SK-N-SH treated with all-trans-retinoic acid at 6 μM for 48 hours (cell line): Measurements from ENCODE around the gene TMEM132D.

Experiments
- ATAC-seq: fragments of 200-7000 bp; cut with Tn5 transposase; 3 replicates; pipeline ENCODE4 v1.9.1; 2020; ENCODE audit warnings: mild to moderate bottlenecking, moderate library complexity
- ARNTL ChIP-seq: fragments of 450-650 bp; formaldehyde crosslinking; IDR thresholded peaks from 2 replicates; pipeline ENCODE4 v1.5.0; 2020; ENCODE audit warnings: low read depth, mild to moderate bottlenecking, moderate library complexity, borderline replicate concordance
- BACH2 ChIP-seq: fragments of 250-450 bp; sonication (Bioruptor Pico); IDR thresholded peaks from 2 replicates; pipeline ENCODE4 v1.9.0; 2021; ENCODE audit warnings: mild to moderate bottlenecking, borderline replicate concordance
- CREB5 ChIP-seq: fragments of 250-450 bp; sonication (Bioruptor Pico); IDR thresholded peaks from 2 replicates; pipeline ENCODE4 v1.5.1; 2020; ENCODE audit warnings: low read depth, mild to moderate bottlenecking, moderate library complexity
- CSDC2 ChIP-seq: fragments of 250-450 bp; sonication (Bioruptor Pico); IDR thresholded peaks from 2 replicates; pipeline ENCODE4 v1.5.0; 2020; ENCODE audit warnings: mild to moderate bottlenecking, moderate library complexity
- CSRNP3 ChIP-seq: fragments of 250-450 bp; sonication (Bioruptor Pico); IDR thresholded peaks from 2 replicates; pipeline ENCODE4 v1.5.1; 2021; ENCODE audit warnings: mild to moderate bottlenecking, moderate library complexity
- ESRRG ChIP-seq: fragments of 250-450 bp; sonication (Bioruptor Pico); IDR thresholded peaks from 2 replicates; pipeline ENCODE4 v1.6.1; 2021; ENCODE audit warnings: mild to moderate bottlenecking
- GLIS3 ChIP-seq: fragments of 250-450 bp; sonication (Bioruptor Pico); IDR thresholded peaks from 2 replicates; pipeline ENCODE4 v1.5.0; 2020; ENCODE audit warnings: mild to moderate bottlenecking, moderate library complexity
- ISL1 ChIP-seq: fragments of 250-450 bp; sonication (Bioruptor Pico); IDR thresholded peaks from 2 replicates; pipeline ENCODE4 v2.1.2; 2022; ENCODE audit warnings: mild to moderate bottlenecking, moderate library complexity
- OSR1 ChIP-seq: fragments of 250-450 bp; sonication (Bioruptor Pico); IDR thresholded peaks from 2 replicates; pipeline ENCODE4 v1.8.0; 2022; ENCODE audit warnings: moderate library complexity, mild to moderate bottlenecking, inconsistent platforms
- PATZ1 ChIP-seq: fragments of 250-450 bp; sonication (Bioruptor Pico); IDR thresholded peaks from 2 replicates; pipeline ENCODE4 v1.8.0; 2020; ENCODE audit warnings: mild to moderate bottlenecking, moderate library complexity, borderline replicate concordance
- POU6F1 ChIP-seq: fragments of 250-450 bp; sonication (Bioruptor Pico); IDR thresholded peaks from 2 replicates; pipeline ENCODE4 v1.8.0; 2021; ENCODE audit warnings: low read depth, mild to moderate bottlenecking, moderate library complexity, borderline replicate concordance
- PPARA ChIP-seq: fragments of 250-450 bp; sonication (Bioruptor Pico); IDR thresholded peaks from 2 replicates; pipeline ENCODE4 v1.5.0; 2020; ENCODE audit warnings: mild to moderate bottlenecking, borderline replicate concordance
- RARB ChIP-seq: fragments of 250-450 bp; sonication (Bioruptor Pico); IDR thresholded peaks from 2 replicates; pipeline ENCODE4 v1.8.0; 2021; ENCODE audit warnings: mild to moderate bottlenecking, moderate library complexity
- SNAI2 ChIP-seq: fragments of 250-450 bp; sonication (Bioruptor Pico); IDR thresholded peaks from 2 replicates; pipeline ENCODE4 v1.5.0; 2020; ENCODE audit warnings: mild to moderate bottlenecking, moderate library complexity
- TCF4 ChIP-seq: fragments of 250-450 bp; sonication (Bioruptor Pico); IDR thresholded peaks from 2 replicates; pipeline ENCODE4 v1.8.0; 2021; ENCODE audit warnings: mild to moderate bottlenecking, moderate library complexity, borderline replicate concordance
- TOX ChIP-seq: fragments of 250-450 bp; sonication (Bioruptor Pico); IDR thresholded peaks from 2 replicates; pipeline ENCODE4 v1.8.0; 2021; ENCODE audit warnings: mild to moderate bottlenecking, moderate library complexity, borderline replicate concordance
- TSHZ2 ChIP-seq: fragments of 250-450 bp; sonication (Bioruptor Pico); IDR thresholded peaks from 2 replicates; pipeline ENCODE4 v1.5.0; 2020; ENCODE audit warnings: mild to moderate bottlenecking, moderate library complexity
- ZFP3 ChIP-seq: fragments of 250-450 bp; sonication (Bioruptor Pico); IDR thresholded peaks from 2 replicates; pipeline ENCODE4 v1.5.0; 2020; ENCODE audit warnings: mild to moderate bottlenecking, moderate library complexity
- ZFP30 ChIP-seq: fragments of 450-650 bp; formaldehyde crosslinking; IDR thresholded peaks from 2 replicates; pipeline ENCODE4 v1.5.0; 2022; ENCODE audit warnings: mild to moderate bottlenecking, moderate library complexity
- ZNF8 ChIP-seq: fragments of 450-650 bp; formaldehyde crosslinking; IDR thresholded peaks from 2 replicates; pipeline ENCODE4 v1.5.0; 2020; ENCODE audit warnings: mild to moderate bottlenecking, moderate library complexity

The TMEM132D gene

GRCh38 chr12:129226005-129226404 lies 677.8 kb downstream of the TMEM132D start:
- TF ChIP-seq OSR1 (no peak), ZFP30 (CRISPR knock-in tag) (no peak)
- no peak for ATAC-seq

- ATAC-seq: no peak
- no peak for TF ChIP-seq CSRNP3 (CRISPR knock-in tag)
- TF ChIP-seq ESRRG (CRISPR knock-in tag): no peak
- TF ChIP-seq BACH2: no peak
- TF ChIP-seq ISL1: no peak
- TF ChIP-seq CSDC2 (CRISPR knock-in tag): no peak
- TF ChIP-seq POU6F1 (CRISPR knock-in tag): no peak
- TF ChIP-seq OSR1: no peak
- TF ChIP-seq ARNTL: no peak
- TF ChIP-seq RARB (CRISPR knock-in tag): no peak
- no peak for TF ChIP-seq CREB5 (CRISPR knock-in tag)
- no peak for TF ChIP-seq ZFP30 (CRISPR knock-in tag)
- TF ChIP-seq PATZ1 (CRISPR knock-in tag): no peak
- TF ChIP-seq ZNF8: no peak
- TF ChIP-seq TSHZ2 (CRISPR knock-in tag): no peak
- no peak for TF ChIP-seq ZFP3 (CRISPR knock-in tag)
- no peak for TF ChIP-seq SNAI2 (CRISPR knock-in tag)
- TF ChIP-seq PPARA: no peak
- TF ChIP-seq TOX: no peak
- no peak for TF ChIP-seq GLIS3
- no peak for TF ChIP-seq TCF4 (CRISPR knock-in tag)
- TF ChIP-seq, all 23 proteins: peak for 0
Observed at GRCh38 chr12:129215556-129215955, 688.3 kb downstream of the TMEM132D start.

GRCh38 chr12:129213551-129213950 lies 690.3 kb downstream of the TMEM132D start:
- no peak for ATAC-seq

GRCh38 chr12:129211862-129212630 lies 691.8 kb downstream of the TMEM132D start:
- no peak for ATAC-seq
- TF ChIP-seq ARNTL: no peak
- TF ChIP-seq TCF4 (CRISPR knock-in tag): no peak

More at GRCh38 chr12:129213551-129213950, 690.3 kb downstream of the TMEM132D start:
- TF ChIP-seq BACH2 (no peak), ZFP3 (CRISPR knock-in tag) (no peak), ESRRG (CRISPR knock-in tag) (no peak)
